Stomach (tissue), 4 donors: ENCODE measurements around the gene CLCN6.

Experiments
- EP300 ChIP-seq: sonication (generic); formaldehyde crosslinking; IDR thresholded peaks from one replicate; pipeline ENCODE4 v1.6.1; 2017; ENCODE audit warnings: antibody characterized with exemption
- POLR2A ChIP-seq, 4 donors: fragments of 450-650 bp; IDR thresholded peaks; one replicate each; pipeline ENCODE4 v1.6.1; 2016; ENCODE audit warnings: antibody characterized with exemption in 4 of 4, control low read depth in 2 of 4, mild to moderate bottlenecking in 1 of 4, moderate library complexity in 1 of 4
- POLR2AphosphoS5 ChIP-seq, 3 donors: sonication (generic); formaldehyde crosslinking; IDR thresholded peaks; one replicate each; pipeline ENCODE4 v1.6.1; 2016; ENCODE audit warnings: antibody characterized with exemption in 3 of 3
- TF ChIP-seq, protein P1 (sequence below), 7 experiments: fragments of 450-650 bp in 4 of 7; fragments of 200-600 bp in 3 of 7; sonication (generic) in 3 of 7; IDR thresholded peaks; one replicate each; pipeline ENCODE4 v1.5.1; 2016 to 2019; ENCODE audit warnings: antibody characterized with exemption in 7 of 7, control low read depth in 2 of 7, mild to moderate bottlenecking in 1 of 7

DNA sequence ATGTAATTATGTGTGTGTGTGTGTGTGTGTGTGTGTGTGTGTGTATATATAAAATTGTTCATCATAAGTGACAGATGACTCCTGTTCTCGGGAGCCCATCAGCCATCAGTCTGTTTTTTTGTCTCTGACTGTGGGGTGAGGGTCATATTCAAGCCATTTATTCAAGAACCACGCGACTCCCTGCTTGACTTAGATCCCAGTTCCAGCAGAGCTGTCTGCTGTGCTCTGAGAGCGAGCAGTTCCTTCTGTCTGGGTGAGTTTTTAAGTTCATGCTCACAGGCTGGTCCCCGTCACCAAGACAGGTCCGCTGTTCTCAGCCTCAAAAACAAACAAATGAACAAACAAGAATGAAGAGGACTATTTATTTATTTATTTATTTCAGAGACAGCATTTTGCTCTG lies 71.1 kb downstream of the CLCN6 start:
- TF ChIP-seq EP300 (no peak), POLR2A (IDR thresholded peaks at IDR 0.05) (no peak), POLR2AphosphoS5 (IDR thresholded peaks at IDR 0.05) (no peak)
- TF ChIP-seq, protein P1, sequence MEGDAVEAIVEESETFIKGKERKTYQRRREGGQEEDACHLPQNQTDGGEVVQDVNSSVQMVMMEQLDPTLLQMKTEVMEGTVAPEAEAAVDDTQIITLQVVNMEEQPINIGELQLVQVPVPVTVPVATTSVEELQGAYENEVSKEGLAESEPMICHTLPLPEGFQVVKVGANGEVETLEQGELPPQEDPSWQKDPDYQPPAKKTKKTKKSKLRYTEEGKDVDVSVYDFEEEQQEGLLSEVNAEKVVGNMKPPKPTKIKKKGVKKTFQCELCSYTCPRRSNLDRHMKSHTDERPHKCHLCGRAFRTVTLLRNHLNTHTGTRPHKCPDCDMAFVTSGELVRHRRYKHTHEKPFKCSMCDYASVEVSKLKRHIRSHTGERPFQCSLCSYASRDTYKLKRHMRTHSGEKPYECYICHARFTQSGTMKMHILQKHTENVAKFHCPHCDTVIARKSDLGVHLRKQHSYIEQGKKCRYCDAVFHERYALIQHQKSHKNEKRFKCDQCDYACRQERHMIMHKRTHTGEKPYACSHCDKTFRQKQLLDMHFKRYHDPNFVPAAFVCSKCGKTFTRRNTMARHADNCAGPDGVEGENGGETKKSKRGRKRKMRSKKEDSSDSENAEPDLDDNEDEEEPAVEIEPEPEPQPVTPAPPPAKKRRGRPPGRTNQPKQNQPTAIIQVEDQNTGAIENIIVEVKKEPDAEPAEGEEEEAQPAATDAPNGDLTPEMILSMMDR (IDR thresholded peaks at IDR 0.05), result no peak
